GM10266 (cell line): Measurements from ENCODE around the gene MAGI2.

Experiments used
- DNase-seq: peaks from one replicate; pipeline ENCODE4 v3.0.0; 2012; ENCODE audit errors: extremely low spot score
- TF ChIP-seq, protein P1 (sequence below): IDR thresholded peaks from 2 replicates; pipeline ENCODE4 v1.5.1; 2012; ENCODE audit warnings: mild to moderate bottlenecking, low read depth; ENCODE audit not compliant: control insufficient read depth, insufficient read depth; ENCODE audit errors: missing control alignments

Gene MAGI2

DNA sequence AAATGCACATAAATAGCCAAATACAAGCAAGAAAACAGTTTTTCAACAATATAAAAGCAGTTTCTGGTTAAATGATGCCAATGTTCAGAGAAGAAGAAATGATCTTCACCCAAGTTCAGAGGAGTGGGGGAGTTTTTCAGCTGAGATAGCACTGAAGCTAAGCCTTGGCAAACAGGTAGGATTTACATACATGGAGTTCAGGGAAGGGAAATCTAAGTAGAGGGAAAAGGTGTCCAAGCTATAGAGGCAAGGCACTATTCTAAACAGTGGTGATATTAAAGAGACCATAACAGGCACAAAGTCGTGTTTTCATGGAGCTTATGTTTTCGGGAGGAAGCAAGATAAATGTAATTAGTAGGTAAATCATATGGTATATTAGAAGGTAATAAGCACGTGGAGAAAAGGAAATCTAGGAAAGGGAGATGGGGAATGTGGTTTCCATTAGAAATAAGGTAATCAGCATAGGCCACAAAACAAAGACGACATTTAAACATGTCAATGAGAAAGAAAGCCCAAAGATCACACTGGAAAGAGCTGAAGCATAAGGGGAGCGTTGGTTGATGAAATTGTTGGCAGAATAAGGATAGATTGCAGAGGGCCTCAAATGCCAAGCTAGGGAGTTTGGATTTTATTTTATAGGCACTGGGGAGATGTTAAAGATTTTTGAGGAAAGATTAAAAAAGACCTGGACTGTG lies 704.3 kb downstream of the MAGI2 start:
- TF ChIP-seq, protein P1, sequence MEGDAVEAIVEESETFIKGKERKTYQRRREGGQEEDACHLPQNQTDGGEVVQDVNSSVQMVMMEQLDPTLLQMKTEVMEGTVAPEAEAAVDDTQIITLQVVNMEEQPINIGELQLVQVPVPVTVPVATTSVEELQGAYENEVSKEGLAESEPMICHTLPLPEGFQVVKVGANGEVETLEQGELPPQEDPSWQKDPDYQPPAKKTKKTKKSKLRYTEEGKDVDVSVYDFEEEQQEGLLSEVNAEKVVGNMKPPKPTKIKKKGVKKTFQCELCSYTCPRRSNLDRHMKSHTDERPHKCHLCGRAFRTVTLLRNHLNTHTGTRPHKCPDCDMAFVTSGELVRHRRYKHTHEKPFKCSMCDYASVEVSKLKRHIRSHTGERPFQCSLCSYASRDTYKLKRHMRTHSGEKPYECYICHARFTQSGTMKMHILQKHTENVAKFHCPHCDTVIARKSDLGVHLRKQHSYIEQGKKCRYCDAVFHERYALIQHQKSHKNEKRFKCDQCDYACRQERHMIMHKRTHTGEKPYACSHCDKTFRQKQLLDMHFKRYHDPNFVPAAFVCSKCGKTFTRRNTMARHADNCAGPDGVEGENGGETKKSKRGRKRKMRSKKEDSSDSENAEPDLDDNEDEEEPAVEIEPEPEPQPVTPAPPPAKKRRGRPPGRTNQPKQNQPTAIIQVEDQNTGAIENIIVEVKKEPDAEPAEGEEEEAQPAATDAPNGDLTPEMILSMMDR = no peak
- no peak for DNase-seq

DNA sequence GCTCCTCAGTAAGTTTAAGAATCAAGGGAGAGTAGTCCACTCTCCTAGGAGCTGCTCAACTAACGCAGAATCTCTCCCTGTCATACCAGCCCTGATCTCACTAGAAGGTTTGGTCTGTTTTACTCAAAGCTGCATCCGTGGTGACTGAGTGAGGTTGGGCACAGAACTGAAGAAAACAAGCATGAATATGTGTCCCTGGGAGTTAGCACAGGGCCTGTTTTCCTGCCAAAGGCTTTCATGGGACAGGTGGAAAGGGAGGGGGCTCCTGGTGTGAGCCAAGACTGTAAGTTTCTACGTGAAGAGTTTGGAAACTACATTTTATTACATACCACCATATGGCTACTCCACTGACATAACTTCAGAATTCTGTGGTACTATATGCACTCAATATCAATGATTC lies 705.9 kb downstream of the MAGI2 start:
- no peak for DNase-seq
- TF ChIP-seq, protein P1 = no peak

DNA sequence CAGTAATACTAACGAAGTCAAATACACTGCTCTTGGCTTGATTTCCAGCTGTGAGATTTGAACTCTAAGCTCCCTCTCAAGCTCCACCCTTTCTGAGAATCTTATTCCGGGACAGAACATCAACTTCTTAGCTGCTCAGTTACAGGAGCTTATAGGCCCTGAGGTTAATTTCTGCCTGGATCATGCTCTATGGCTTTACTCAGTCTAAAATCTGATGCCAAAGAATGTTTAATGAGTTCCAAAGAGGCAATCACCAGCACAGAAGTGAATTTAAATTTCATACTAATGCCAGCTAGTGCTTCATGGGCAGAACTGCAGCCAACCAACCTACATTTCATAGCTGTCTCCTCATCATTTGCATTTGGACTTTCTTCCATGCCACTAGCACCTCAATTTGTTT lies 707.2 kb downstream of the MAGI2 start:
- no peak for DNase-seq
- TF ChIP-seq, protein P1 = no peak

DNA sequence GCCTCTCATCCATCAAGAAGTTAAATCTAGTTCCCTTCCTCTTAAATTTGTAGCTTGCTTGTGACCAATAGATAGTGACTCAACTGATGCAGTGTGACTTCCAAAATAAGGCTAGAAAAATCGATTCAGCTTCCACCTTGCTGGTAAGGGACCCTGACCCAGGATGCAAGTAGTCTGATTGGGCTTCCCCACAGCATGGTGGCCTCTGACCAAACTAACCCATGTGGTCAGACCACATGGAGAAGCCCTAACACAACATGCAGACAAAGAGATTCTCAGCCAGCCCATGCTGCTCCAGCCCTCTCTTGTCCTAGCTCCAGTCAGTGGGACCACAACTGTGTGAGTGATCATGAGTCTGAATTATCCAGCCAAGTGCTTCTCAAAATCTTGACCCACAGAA lies 710.8 kb downstream of the MAGI2 start:
- TF ChIP-seq, protein P1 = no peak
- DNase-seq = no peak

DNA sequence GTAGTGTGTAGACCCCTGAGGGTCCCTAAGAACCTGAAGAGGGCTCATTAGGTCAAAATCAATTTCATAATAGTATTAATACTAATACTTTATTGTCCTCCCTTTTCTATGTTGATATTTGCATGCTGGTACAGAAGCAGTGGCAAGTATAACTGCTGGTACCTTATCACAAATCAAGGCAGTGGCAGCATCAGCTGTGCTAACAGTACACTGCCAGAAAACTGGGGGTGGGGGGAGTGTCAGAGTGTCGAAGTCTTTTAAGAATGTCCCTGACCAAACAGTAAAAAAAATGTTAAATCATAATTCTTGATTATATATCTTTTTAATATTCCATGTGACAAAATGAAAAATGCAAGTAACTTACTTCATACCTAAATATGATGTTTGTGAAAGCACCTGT lies 716.9 kb downstream of the MAGI2 start:
- no peak for DNase-seq
- TF ChIP-seq, protein P1 = no peak

DNA sequence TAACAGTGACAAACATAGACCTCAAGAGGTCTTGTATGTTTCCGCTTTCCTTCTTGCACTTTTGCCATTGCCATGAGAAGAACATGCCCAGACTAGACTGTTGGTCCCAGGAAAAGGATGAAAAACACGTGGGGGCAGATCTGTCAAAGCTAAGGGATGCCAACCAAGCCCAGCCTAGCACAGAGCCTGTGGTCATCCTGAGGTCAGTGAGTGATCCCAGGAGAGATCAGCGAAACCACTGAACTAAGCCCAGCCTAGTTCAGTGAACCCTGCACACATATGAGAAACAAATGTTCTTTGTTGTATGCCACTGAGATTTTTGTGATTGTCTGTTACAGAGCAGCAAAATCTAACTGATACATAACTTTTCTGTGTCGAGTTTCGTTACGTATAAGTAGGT lies 718.8 kb downstream of the MAGI2 start:
- no peak for DNase-seq

DNA sequence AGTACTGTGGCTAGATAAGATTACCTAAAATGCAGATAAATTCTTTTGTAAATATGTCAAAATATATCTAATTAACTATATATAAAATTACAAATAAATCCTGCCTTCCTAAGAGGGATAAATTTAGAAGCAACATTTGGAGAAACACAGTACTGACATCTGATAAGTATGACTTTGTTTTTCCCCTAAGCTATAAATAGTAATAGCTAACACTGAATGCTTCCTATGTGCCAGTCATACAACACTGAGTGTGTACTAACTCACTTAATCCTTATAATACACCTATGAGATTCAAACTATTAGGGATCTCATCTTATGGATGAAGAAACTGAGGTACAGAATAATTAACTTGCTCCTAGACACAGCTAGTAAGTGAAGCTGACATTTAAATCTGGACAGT lies 733.4 kb downstream of the MAGI2 start:
- DNase-seq = no peak

More for the DNA sequence above, 718.8 kb downstream of the MAGI2 start:
- TF ChIP-seq, protein P1 = no peak

More for the DNA sequence above, 733.4 kb downstream of the MAGI2 start:
- TF ChIP-seq, protein P1 = no peak
